Adrenal gland (tissue), 5 donors: ENCODE results near the gene SYT5.

ENCODE experiments used
- POLR2A ChIP-seq, 2 donors: fragments of 450-650 bp; IDR thresholded peaks; one replicate each; pipeline ENCODE4 v1.6.1; 2017; ENCODE audit warnings: antibody characterized with exemption in 2 of 2, mild to moderate bottlenecking in 2 of 2, moderate library complexity in 1 of 2
- TF ChIP-seq, protein P1 (sequence below), 6 experiments: fragments of 450-650 bp in 4 of 6; fragments of 200-600 bp in 2 of 6; sonication (generic) in 1 of 6; IDR thresholded peaks; 1 replicate in 5 of 6; 2 replicates in 1 of 6; pipeline versions ENCODE4 v1.5.1 to v1.8.0; 2016 to 2021; ENCODE audit warnings: antibody characterized with exemption in 6 of 6, mild to moderate bottlenecking in 2 of 6, moderate library complexity in 1 of 6
- donor health status: DM: no; HTN: no; CAD: no.

DNA sequence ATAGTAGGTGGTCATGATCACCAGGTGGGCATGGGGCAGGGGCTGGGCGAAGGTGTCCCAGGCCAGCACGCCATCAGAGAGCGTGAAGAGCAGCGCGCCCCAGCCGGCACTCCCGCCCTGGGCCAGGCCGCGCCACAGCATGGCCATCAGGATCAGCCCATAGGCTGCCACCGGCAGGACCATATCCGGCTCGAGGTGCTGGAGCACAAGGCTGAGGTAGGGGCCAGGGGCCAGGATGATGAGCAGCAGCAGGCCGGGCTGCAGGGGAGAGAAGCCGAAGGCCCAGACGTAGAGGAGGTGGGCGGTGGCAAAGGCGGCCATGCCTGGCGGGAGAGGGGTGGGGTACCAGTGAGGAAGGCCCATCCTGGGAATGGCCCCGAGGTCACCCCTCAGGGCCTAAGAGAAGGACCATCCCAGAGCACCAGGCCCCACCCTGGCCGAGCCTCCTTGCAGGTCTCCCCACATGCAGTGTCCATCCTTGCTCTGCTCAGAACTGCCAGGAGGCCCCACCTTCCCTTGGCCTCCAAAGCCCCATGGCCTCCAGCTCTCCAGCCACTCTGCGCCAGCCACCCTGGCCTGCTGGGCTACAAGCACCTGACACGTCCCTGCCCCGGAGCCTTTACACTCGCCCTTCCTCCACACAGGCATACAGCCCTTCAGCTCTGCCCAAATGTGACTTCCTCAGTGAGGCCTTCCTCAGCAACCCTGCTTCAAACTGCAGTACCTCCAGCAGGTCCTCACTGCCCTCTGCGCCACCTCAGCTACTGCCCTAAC lies 47.3 kb upstream of the SYT5 start:
- TF ChIP-seq, protein P1, sequence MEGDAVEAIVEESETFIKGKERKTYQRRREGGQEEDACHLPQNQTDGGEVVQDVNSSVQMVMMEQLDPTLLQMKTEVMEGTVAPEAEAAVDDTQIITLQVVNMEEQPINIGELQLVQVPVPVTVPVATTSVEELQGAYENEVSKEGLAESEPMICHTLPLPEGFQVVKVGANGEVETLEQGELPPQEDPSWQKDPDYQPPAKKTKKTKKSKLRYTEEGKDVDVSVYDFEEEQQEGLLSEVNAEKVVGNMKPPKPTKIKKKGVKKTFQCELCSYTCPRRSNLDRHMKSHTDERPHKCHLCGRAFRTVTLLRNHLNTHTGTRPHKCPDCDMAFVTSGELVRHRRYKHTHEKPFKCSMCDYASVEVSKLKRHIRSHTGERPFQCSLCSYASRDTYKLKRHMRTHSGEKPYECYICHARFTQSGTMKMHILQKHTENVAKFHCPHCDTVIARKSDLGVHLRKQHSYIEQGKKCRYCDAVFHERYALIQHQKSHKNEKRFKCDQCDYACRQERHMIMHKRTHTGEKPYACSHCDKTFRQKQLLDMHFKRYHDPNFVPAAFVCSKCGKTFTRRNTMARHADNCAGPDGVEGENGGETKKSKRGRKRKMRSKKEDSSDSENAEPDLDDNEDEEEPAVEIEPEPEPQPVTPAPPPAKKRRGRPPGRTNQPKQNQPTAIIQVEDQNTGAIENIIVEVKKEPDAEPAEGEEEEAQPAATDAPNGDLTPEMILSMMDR (IDR thresholded peaks at IDR 0.05), result no peak
- TF ChIP-seq POLR2A (IDR thresholded peaks at IDR 0.05), result no peak
